ENCODE data around the gene MORC4. TPM values are rescaled to one million over a fixed set of nuclear protein-coding genes. Genes with fewer than 3 reads are reported as not detected.

Gene MORC4
- total and polyA plus RNA-seq, 2 donors from 2014 or later, result 8.2 to 12.6 TPM

DNA sequence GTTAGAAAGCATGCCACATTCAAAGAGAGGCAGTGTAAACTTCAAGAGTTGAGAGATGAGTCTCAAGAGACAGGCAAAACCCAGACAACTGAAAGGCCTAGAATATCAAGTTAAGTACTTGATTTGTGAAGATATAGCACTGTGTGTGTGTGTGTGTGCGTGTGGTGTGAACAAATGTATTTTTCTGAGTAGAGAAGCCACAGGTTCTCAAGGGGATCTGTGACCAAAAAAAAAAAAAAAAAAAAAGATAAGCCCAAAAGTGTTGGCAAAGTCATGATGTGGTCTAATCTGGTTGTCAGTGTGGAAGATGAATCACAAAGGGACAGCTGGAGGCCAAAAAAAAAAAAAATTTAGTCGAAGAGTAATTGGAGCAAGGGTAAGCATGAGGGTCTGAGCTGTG lies 100.7 kb downstream of the MORC4 start:
- Histone ChIP-seq H3K4me1 (ENCODE audit: control insufficient read depth in 2 of 3, insufficient read depth in 2 of 3, low read depth in 1 of 3, low read length in 3 of 3) (peaks cover 0 to 2% (median 0%) of the 10 kb centered on the region in 3 donors), H3K27me3 (ENCODE audit: control insufficient read depth, insufficient read depth, low read length) (peaks cover under 1% of the 10 kb centered on the region), H3K9ac (ENCODE audit: low read length in 3 of 3) (no peak overlapping the region), H3K36me3 (ENCODE audit: control insufficient read depth in 2 of 3, insufficient read depth in 3 of 3, low read length in 3 of 3) (no peaks in the 10 kb centered on the region), H3K27ac (ENCODE audit: low read depth in 2 of 2, low read length in 2 of 2) (no peak overlapping the region), H3K9me3 (ENCODE audit: control insufficient read depth in 2 of 3, insufficient read depth in 1 of 3, low read length in 3 of 3) (no peaks in the 10 kb centered on the region), H3K4me3 (ENCODE audit: low read length in 3 of 3) (no peak overlapping the region)
- FAIRE-seq (no peak), DNase-seq (no peak)
- TF ChIP-seq, protein P1, sequence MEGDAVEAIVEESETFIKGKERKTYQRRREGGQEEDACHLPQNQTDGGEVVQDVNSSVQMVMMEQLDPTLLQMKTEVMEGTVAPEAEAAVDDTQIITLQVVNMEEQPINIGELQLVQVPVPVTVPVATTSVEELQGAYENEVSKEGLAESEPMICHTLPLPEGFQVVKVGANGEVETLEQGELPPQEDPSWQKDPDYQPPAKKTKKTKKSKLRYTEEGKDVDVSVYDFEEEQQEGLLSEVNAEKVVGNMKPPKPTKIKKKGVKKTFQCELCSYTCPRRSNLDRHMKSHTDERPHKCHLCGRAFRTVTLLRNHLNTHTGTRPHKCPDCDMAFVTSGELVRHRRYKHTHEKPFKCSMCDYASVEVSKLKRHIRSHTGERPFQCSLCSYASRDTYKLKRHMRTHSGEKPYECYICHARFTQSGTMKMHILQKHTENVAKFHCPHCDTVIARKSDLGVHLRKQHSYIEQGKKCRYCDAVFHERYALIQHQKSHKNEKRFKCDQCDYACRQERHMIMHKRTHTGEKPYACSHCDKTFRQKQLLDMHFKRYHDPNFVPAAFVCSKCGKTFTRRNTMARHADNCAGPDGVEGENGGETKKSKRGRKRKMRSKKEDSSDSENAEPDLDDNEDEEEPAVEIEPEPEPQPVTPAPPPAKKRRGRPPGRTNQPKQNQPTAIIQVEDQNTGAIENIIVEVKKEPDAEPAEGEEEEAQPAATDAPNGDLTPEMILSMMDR (IDR thresholded peaks at IDR 0.05; ENCODE audit: borderline replicate concordance, extremely low read depth, insufficient read depth), result no peak
- intact Hi-C loops (cut with DNase I), result no loop called here

DNA sequence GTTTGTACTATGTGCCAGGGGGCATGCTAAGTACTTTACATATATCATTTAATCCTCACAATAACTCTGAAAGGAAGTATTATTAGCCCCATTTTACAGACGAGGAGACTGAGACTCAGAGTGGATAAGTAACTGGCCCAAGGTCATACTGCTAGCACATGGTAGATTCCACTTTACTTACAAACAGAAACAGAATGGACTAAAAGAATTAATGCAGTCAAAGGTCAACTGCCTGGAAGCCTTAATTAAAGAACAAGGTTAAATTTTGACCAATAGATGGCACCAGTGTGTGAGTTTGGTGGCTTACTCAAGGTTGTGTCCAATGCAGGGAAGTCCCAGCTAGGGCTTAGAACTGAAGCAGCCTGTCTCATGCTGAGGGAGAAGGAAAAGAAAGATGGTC lies 101.5 kb downstream of the MORC4 start:
- TF ChIP-seq, protein P1 (IDR thresholded peaks at IDR 0.05; ENCODE audit: borderline replicate concordance, extremely low read depth, insufficient read depth), result peak; percentile 27
- Histone ChIP-seq H3K27ac (ENCODE audit: low read depth in 2 of 2, low read length in 2 of 2) (no peak overlapping the region), H3K36me3 (ENCODE audit: control insufficient read depth in 2 of 3, insufficient read depth in 3 of 3, low read length in 3 of 3) (no peaks in the 10 kb centered on the region), H3K4me3 (ENCODE audit: low read length in 3 of 3) (no peak overlapping the region), H3K9me3 (ENCODE audit: control insufficient read depth in 2 of 3, insufficient read depth in 1 of 3, low read length in 3 of 3) (no peaks in the 10 kb centered on the region), H3K9ac (ENCODE audit: low read length in 3 of 3) (no peak overlapping the region), H3K4me1 (ENCODE audit: control insufficient read depth in 2 of 3, insufficient read depth in 2 of 3, low read depth in 1 of 3, low read length in 3 of 3) (peaks cover 0 to 2% (median 0%) of the 10 kb centered on the region in 3 donors), H3K27me3 (ENCODE audit: control insufficient read depth, insufficient read depth, low read length) (peaks cover 2% of the 10 kb centered on the region)
- no peak for FAIRE-seq
- peak in 2 of 5 donors; percentile 56 to 65 for DNase-seq
- intact Hi-C loops (cut with DNase I), result no loop called here

- H3K4me3 ChIP-seq (ENCODE audit: low read length in 3 of 3), result no peak overlapping the region
- H3K4me1 ChIP-seq (ENCODE audit: control insufficient read depth in 2 of 3, insufficient read depth in 2 of 3, low read depth in 1 of 3, low read length in 3 of 3), result peaks cover 0 to 2% (median 0%) of the 10 kb centered on the region in 3 donors
- FAIRE-seq (no peak), DNase-seq (no peak)
- peaks cover 4% of the 10 kb centered on the region for H3K27me3 ChIP-seq (ENCODE audit: control insufficient read depth, insufficient read depth, low read length)
- H3K36me3 ChIP-seq (ENCODE audit: control insufficient read depth in 2 of 3, insufficient read depth in 3 of 3, low read length in 3 of 3), result no peaks in the 10 kb centered on the region
- TF ChIP-seq, protein P1 (IDR thresholded peaks at IDR 0.05; ENCODE audit: borderline replicate concordance, extremely low read depth, insufficient read depth), result no peak
- no peaks in the 10 kb centered on the region for H3K9me3 ChIP-seq (ENCODE audit: control insufficient read depth in 2 of 3, insufficient read depth in 1 of 3, low read length in 3 of 3)
- H3K9ac ChIP-seq (ENCODE audit: low read length in 3 of 3), result no peak overlapping the region
- intact Hi-C loops (cut with DNase I), result no loop called here
- no peak overlapping the region for H3K27ac ChIP-seq (ENCODE audit: low read depth in 2 of 2, low read length in 2 of 2)
Observed at GRCh38 chrX:106897259-106897658, 102.8 kb downstream of the MORC4 start.

DNA sequence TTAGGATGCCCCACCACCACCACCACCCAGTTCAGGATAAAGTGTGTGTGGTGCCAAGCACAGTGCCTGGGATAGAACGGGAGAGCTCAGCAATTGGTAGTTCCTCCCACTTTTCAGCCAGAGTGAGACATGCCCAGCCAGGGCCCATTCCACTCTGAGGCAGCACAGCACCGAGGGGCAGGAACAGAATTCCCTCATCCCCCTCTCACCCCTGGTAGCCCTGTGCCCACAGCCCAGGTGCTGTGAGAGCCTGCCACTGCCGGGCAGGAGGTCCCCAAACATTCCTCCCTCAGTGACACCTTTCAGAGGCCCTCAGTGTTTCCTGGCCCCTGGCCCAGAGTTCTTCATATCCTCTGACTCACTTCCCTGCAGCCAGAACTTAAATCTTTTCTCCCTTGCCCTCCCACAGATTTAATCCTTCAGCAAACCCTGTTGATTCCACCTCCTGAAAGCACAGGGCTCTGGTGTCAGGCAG lies 105.0 kb downstream of the MORC4 start:
- Histone ChIP-seq H3K9ac (ENCODE audit: low read length in 3 of 3) (no peak overlapping the region), H3K27ac (ENCODE audit: low read depth in 2 of 2, low read length in 2 of 2) (no peak overlapping the region), H3K4me3 (ENCODE audit: low read length in 3 of 3) (no peak overlapping the region), H3K27me3 (ENCODE audit: control insufficient read depth, insufficient read depth, low read length) (peaks cover 4% of the 10 kb centered on the region), H3K9me3 (ENCODE audit: control insufficient read depth in 2 of 3, insufficient read depth in 1 of 3, low read length in 3 of 3) (no peaks in the 10 kb centered on the region), H3K36me3 (ENCODE audit: control insufficient read depth in 2 of 3, insufficient read depth in 3 of 3, low read length in 3 of 3) (no peaks in the 10 kb centered on the region), H3K4me1 (ENCODE audit: control insufficient read depth in 2 of 3, insufficient read depth in 2 of 3, low read depth in 1 of 3, low read length in 3 of 3) (no peaks in the 10 kb centered on the region)
- TF ChIP-seq, protein P1 (IDR thresholded peaks at IDR 0.05; ENCODE audit: borderline replicate concordance, extremely low read depth, insufficient read depth), result no peak
- intact Hi-C loops (cut with DNase I), result no loop called here
- DNase-seq (no peak), FAIRE-seq (no peak)
